NCI-H2081 treated with DMSO at 0.1 percent for 48 hours (cell line): Measurements from ENCODE around the gene COL4A4.

Experiments
- DNase-seq: peaks from one replicate; lab custom pipeline; 2025; lab: John Stamatoyannopoulos, UW

The COL4A4 gene

DNA sequence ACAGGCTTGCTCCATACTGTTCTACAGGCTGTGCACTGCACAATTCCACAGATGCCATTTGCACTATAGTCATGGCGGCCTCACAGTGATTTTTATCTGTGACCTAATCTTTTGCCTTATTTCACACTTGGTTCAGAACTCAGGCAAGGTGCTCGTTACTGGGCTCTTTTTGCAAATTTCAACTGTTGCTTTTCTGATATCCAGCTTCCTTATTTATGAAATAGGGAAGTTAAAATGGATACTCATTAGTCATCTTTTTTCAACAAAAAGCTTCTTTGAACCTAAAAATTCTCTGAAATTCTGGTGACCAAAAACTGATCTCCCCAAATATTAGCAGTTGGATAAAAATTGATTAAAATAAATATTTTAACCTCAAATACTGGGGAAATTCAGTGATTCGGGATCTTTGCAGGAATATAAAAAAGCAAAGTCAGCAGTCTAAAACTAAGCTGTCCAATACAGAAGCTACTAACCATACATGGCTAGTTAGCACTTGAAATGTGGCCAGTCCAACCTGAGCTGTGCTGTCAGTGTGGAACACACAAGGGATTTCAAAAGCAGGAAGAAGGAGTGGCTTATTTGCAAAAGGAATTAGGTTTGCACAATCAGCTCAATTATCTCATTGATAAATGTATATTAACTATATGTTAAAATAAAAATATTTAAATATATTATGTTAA lies 134.4 kb downstream of the COL4A4 start:
- no peak for DNase-seq

DNA sequence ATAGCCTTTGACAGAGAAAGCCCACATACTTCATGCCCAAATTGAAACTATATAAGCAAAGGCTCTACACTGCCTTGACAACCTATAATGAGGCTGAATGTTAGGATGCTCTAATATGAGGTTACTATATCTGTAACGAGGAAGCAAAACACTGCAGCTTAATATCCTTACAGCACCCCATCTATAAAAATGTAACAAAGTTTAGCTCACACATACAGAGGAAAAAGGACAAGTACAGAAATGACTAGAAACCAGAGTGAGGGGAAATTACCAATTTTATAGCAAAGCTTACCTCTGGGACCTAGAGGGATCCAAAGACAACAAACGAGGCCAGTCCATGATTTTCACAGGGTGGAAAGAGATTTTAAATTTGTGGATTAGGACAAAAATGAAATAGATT lies 138.5 kb downstream of the COL4A4 start:
- no peak for DNase-seq

DNA sequence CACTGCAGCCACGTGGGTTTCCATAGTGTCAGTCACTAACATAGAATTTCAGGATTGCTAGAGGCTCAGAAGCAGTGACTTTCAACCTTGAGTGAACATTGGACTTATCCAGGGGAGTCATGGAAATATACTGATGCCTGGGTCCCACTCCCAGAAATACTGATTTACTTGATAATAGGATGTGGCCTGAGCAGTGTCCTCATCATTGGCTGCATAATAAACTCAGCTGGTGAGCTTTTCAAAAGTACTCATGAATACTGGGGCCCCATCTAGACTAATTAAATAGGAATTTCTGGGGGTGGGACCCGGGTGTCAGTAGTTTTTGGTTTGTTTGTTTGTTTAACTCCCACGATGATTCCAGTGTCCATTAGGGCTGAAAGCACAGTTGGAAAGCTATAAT lies 141.4 kb downstream of the COL4A4 start:
- no peak for DNase-seq

DNA sequence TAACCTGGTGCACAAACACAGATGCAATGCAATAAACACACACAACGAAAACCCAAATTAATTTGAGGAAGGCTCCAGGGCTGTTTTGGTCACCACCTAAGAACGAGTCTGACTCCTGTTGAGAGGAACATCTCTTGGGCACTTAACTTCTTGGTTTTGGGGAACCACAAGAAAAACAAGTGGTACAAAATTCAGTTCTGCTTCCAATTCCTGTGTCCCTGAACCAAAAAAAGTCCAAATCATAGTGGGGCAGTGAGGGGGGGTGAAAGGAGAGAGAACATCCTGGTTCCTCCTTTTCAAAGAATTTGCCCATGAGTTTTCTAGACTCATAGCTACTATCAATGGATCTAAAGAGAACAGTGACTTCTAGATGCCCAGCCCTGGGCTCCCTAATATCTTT lies 143.6 kb downstream of the COL4A4 start:
- no peak for DNase-seq

DNA sequence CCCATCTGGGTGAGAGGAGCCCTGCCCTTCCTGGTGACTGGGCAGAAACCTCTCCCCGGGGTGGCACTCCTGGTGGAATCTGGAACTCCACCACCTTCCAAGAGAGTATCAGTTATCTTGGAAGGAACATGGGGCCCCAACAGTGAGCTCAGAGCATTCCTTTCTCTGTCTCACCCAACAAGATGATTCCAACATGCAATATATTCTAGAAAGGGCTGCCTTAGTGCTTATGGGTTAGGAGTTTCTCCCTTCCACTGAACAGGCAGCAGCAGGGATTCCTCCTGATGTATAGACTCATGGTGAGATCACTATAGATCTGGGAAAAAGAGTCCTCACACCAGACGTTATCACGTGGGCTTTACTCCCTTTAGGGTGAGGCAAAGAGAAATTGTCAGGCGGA lies 147.1 kb downstream of the COL4A4 start:
- no peak for DNase-seq

DNA sequence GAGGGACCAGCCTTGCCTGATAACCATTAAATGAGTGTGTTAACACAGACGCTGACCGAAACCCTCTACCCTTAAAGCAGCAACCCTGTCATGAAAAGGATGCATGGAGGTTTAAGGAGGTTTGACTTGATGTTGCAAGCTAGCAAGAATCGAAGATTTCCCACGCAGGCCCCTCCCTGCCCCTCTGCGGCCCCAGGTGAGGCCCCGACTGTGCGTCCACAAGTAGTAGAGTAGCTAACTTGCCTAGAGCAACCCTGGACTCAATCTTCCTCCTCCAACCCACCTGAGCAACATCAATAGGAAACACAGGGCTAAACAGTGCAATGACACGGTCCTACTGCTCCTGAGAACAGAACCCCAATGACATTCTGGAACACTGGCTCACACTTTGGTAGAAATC lies 150.1 kb downstream of the COL4A4 start:
- DNase-seq: no peak

DNA sequence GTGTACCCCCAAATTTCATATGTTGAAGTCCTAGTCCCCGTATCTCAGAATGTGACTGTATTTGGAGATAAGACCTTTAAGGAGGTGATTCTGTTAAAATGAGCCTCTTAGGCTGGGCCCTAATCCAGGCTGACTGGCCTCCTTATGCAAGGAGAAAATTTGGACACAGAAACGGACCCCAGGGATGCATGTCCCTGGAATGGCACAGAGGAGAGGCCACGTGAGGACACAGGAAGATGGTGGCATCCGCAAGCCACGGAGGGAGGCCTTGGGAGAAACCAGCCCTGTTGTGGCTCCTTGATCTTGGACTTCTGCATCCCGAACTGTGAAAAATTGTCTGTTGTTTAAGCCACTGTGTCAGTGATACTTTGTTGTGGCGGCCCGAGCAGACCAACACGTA lies 150.7 kb downstream of the COL4A4 start:
- no peak for DNase-seq

DNA sequence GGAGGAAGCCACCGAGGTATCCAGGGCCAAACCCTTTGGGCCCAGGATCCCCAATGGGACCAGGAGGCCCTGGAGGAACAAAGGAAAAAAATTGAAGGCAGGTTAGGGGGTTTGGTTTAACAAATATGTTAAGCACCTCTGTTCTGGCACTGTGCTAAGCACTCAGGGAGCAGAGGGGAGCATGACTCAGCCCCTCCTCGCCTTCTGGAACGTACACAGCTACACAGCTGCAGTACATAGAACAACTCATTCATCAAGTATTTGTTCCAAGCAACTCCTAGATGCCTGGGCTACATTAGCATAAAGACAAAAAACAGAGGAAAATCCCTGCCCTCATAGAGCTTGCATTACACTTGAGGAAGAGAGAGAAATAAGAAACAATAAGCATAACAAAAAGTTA lies 153.6 kb downstream of the COL4A4 start:
- DNase-seq: no peak

DNA sequence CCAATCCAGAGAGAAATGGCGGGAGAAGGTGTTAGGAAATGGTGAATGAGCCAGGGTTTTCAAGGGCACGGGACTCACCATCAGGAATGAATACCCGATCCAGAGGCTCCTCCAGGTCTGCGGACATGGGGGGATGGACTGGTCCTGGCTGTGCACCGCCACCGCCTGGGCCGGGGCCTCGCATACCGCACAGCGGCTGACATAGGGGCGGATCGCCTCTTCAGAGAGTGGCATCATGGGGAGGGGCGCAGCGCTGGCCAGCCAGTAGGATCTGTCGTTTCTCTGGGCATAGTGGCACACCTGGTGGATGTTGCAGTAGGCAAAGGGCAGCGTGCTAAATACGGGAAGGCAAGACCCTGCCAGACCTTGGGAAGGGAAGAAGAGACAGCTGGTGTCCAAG lies 156.1 kb downstream of the COL4A4 start:
- DNase-seq: no peak

DNA sequence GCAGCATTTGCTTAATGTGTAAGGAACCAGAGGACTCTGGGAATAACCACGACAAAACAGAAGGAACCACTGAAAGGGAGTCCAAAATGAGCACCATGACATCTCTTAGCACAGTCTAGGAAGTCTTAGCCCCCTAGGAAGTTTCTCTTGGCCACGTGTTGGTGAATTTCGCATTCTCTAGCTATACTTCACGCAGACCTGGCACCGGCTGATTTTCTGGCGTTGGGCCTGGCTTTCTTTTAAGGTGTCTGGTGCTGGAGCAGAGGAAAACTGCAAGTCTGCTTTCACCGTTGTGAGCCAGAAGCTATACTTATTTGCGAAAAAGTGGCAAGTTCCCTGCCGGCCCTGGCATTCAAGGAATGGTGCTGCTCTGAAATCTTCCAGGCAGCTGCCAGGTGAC lies 156.9 kb downstream of the COL4A4 start:
- DNase-seq: no peak

DNA sequence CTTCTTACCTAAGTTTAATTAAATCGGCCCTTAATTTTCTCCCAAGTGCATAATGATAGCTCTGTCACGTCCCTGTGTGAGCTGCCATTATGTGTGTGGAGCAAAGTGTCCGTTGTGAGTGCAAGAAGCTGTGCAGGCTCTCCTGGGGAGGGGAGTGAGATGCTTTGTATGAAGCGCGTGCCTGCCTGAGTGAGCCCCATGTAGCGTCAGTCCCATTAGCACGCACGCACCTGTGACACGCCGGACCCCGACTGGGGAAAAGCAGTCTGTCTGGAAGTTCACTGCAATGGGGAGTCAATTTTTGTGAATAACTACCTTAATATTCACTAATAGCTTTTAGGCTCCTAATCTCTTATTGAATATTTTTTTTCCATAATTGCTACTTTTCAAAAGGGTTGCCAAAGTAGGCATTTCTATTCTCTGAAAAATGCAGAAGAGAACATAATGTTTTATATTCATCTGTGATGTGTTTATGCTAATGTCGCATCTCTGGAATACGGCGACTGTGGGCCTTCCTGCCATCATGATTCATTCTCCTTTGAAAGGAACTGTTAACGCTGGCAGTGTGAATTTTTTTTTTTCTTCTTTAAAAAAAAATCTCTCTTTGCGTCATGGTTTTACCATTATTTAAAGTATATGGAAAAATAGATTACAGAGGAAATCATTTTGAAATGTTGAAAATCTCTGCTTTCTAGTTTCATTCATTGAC lies 157.7 kb downstream of the COL4A4 start:
- DNase-seq: no peak

DNA sequence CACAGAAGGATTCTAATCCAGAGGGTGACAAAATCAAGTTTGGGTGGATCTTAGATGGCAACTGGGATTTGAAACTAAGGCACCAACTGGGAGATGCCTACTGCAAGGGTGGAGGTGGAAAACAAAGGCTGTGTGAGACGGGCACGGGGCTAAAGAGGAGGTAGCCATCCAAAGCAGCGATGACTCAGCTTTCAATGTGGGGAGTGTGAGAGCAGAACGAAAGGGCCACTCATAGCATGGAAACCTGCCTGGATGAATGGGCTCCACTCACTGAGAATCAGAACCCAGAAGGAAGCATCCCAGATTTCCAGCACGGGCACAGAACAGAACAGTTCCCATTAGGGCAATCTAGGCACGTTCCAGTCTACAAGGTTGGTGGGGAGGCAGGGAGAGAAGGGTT lies 159.5 kb downstream of the COL4A4 start:
- DNase-seq: no peak

DNA sequence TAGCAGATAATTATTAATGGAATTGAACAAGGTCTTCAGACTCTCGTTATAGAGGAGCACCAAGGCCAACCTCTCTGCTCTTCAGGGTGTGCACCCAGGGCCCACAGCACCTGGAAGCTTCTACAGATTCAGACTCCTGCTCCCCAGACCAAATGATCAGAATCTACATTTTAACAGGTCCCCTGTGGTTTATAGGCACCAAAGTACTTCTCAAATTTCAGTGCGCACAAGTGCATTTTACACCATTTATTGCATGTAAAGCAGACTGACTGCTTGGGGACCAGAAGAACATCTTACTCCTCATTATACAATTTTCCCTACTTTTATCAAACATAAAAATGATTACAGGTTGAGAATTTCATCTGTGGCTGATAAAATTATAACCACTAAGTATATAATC lies 163.9 kb downstream of the COL4A4 start:
- no peak for DNase-seq

DNA sequence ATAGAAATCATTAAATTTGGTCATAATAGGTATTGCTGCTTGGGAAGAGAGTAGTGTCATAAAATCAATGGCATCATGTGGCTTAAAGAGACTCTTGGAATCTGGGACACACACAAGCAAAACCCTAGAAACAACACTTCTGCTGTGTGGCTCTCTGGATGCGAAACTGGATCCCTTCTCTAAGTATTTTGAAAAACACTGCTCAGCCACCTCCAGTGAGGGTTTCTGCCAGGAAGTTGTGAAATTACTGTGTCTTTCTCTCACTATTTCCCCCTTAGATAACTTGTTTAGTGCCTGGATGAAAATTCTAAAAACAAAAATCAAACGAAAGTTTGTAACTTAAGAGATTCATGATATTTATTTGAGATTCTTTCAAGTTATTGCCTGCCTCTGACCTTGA lies 164.3 kb downstream of the COL4A4 start:
- no peak for DNase-seq

DNA sequence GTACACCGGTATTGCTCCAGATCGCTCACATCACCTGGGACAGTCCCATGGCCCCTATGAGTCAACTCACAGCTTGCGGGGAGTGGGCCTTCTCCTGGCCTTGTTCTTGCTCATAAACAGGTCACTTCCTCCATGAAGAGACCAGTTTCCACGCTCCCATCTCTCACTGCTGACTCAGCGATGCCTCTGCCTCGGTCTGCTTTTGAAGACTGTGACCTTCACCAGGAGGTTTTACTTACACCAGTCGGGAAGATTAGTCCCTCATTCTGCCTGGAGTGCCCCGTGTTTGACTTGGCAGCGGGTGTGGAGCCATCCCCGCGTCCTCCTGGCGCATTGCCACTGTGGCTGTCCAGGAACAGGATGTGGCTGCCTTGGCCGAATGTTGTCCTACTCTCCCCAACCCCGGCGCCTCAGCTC lies 168.4 kb downstream of the COL4A4 start:
- DNase-seq: no peak

DNA sequence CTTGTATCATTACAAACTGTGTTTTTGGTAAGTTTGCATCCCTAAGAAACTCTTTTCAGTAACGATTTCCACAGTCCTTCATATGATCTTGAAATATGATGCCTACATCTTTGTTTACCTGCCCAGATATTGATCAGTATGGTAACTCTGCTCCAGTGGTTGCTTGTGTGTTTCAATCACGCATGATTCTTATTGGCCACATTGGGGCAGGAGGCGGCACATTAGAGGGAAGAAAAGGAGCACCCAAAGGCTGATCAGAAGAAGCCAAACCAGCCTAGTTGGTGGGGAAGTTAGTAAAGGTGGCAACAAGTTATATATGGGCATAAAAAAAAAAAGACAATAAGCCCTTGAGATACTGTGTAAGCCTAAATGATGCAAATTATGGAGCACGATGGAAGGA lies 169.2 kb downstream of the COL4A4 start:
- no peak for DNase-seq

DNA sequence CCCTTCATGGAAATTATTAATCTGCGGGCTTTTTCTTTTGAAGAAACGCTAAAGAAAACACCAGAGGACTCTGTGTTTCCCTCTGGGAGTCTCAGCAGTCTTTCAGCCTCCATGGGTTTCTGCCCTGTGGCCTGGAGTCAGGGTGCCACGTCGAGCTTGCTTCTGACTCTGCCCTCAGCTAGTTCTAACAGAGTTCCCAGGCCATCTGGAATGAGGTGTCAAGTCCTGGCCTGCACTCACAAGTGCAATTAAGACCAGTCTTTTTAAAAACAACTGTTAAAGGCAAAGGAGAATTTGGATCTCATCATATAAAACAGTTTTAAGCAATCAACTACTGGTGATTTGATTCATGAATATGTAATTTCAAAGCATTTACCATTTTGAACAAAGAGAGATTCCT lies 170.8 kb downstream of the COL4A4 start:
- DNase-seq: no peak

DNA sequence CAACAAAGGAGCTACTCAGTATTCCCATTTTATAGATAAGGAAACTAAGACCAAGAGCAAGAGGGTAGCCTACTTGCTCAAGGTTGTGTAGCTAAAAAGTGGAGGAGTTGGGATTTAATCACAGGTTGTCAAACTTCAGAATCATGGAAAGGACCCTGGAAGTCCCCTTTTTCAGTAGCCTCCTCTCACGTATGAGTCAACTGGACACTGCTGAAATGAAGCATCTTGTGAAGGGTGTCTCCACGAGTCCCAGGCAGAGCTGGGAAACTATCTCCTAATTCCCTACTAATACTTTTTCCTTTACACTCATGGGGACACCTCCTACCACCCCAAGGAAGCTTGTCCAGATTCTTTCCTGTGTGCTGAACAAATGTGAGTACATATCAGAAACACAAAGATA lies 172.3 kb downstream of the COL4A4 start:
- DNase-seq: no peak

DNA sequence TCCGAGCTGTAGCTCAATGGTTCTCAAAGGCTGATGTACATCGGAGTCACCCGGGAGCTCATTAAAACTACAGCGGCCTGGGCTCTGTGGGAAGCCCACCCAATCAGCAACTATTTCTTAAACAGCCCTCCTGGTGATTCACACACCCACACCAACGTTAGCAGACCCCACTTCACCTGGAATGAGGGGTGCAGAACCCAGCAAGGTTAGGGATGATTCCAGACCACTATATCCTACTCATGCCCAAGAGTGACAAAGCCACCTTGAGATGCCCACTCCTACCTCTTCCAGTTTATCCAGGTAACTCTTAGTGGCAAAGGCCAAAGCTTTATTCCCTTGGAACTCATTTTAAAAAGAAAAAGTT lies 178.4 kb downstream of the COL4A4 start:
- DNase-seq: no peak

DNA sequence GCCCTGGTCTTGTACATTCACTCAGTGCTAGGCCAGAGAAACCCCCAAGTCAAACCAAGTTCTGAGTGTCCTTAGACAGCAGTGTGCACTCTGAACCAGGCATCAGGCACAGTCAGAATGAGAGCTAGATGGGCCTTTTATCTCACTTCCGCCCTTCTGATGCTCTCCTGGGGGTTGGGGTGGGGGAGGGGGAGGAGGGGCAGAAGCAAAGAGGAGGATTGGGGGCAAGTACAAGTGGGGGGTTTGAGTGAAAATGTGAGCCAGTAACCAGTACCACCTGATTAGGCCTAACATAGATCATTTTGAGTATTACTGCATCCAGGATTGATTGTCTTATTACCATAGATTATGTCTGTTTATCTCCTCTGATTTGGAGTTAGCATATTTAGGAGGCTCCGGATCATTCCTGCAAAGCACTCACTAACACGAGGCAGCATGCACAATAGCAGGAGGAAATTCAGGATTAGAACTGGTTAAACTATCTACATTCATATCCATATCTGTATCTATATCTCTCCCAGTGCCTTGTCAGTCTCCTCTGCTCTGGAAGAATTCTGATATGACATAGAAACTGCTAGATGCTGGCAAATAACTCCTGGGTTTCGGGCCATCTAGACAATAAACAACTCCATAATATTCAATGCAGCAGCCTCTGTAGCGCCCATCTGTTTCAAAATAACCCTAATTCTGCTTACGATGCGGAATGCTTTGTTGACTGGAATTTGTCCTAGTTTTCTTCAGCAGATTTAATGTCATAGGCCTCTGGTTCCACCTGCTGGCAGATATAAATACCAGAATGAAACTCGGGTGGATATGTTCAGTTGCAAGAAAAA lies 179.0 kb downstream of the COL4A4 start:
- peak; percentile 30 for DNase-seq

DNA sequence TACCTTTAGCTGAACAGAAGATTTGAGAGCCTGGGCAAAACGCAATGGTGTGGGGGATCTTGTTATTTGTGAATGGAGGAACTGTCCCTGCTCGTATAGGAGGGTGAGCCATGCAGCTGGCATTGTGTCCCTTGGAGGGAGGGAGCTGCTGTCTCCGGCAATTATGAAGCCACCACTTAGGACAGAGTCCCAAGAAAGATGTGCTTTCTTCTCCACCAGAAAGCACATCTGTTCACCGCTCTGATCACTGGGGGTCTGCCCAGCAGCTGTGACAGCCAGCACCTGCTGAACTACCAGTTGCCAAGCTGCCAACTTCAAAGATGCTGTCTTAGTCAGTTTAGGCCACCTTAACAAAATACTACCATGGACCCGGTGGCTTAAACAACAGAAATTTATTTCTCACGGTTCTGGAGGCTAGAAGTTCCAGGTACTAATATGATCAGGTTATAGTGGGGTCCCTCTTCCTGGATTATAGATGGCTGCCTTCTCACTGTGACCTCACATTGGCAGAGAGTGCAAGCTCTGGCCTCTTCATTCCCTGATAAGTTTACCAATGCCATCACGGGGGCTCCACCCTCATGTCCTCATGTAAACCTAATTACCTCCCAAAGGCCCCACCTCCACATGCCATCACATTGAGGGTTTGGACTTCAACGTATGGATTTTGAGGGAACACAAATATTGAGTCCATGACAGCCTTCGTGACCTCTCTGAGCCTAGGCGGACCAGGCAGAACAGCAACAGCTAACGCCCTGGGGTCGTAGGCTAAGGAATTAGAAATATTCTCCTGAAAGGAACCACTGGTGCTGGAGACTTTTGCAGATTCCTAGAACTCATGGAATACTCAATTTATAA lies 179.9 kb downstream of the COL4A4 start:
- DNase-seq: no peak

DNA sequence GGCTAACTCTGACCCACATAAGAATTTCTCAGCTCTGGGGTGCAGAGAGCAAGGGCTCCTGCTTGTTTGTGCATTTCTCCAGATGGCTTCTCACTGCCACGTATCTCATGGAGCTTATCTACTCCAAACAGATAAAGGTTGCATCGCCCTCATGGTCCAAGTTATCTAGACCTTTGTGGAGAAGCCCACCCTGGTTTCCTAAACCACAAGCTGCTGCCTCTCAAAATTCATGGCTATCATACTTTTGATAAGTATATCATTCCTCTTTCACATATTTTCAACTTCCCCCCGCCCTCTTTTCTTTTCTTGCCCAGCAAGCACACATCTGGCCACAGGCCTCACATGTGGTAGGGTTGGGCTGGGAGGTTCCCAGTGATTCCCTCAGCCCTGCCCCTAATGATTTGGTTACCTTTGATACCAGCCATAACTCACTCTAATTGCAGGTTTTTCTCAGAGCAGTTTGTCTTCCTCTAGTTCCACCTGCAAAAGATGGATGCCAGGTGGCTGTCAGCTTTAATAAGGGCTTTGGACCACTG lies 182.1 kb downstream of the COL4A4 start:
- peak; percentile 35 for DNase-seq
